ENCODE measurements around the gene BCL10.

The BCL10 gene

GRCh38 chr1:85307987-85308832, 31.8 kb upstream of the BCL10 start:
- TF ChIP-seq CTCF (IDR thresholded peaks at IDR 0.05; ENCODE audit: insufficient read depth, low read length, poor library complexity, severe bottlenecking) = peak; percentile 96
- H3K36me3 ChIP-seq (ENCODE audit: control insufficient read depth, insufficient read depth, low read length) = no peaks in the 10 kb centered on the region
- H3K27me3 ChIP-seq (replicated peaks; ENCODE audit: control insufficient read depth, insufficient read depth, low read length) = no peaks in the 10 kb centered on the region
- H3K4me3 ChIP-seq (replicated peaks; ENCODE audit: low read depth, low read length) = peak overlapping the region; percentile 28; the same call in 1 of the 2 replicates
- DNase-seq (ENCODE audit: extremely low read depth, insufficient read length) = peak; percentile 66

GRCh38 chr1:85306236-85306635, 29.8 kb upstream of the BCL10 start:
- no peaks in the 10 kb centered on the region for H3K36me3 ChIP-seq (ENCODE audit: control insufficient read depth, insufficient read depth, low read length)
- no peak for DNase-seq (ENCODE audit: extremely low read depth, insufficient read length)
- no peak for TF ChIP-seq CTCF (IDR thresholded peaks at IDR 0.05; ENCODE audit: insufficient read depth, low read length, poor library complexity, severe bottlenecking)
- H3K27me3 ChIP-seq (replicated peaks; ENCODE audit: control insufficient read depth, insufficient read depth, low read length) = no peaks in the 10 kb centered on the region
- no peak overlapping the region for H3K4me3 ChIP-seq (replicated peaks; ENCODE audit: low read depth, low read length)

- H3K36me3 ChIP-seq (ENCODE audit: control insufficient read depth, insufficient read depth, low read length) = no peaks in the 10 kb centered on the region
- DNase-seq (ENCODE audit: extremely low read depth, insufficient read length) = no peak
- no peak for TF ChIP-seq CTCF (IDR thresholded peaks at IDR 0.05; ENCODE audit: insufficient read depth, low read length, poor library complexity, severe bottlenecking)
Measured at GRCh38 chr1:85303440-85304162, 27.2 kb upstream of the BCL10 start.

GRCh38 chr1:85300140-85300539, 23.7 kb upstream of the BCL10 start:
- no peak overlapping the region for H3K4me3 ChIP-seq (replicated peaks; ENCODE audit: low read depth, low read length)
- DNase-seq (ENCODE audit: extremely low read depth, insufficient read length) = no peak
- H3K27me3 ChIP-seq (replicated peaks; ENCODE audit: control insufficient read depth, insufficient read depth, low read length) = no peaks in the 10 kb centered on the region
- H3K36me3 ChIP-seq (ENCODE audit: control insufficient read depth, insufficient read depth, low read length) = no peaks in the 10 kb centered on the region
- no peak for TF ChIP-seq CTCF (IDR thresholded peaks at IDR 0.05; ENCODE audit: insufficient read depth, low read length, poor library complexity, severe bottlenecking)

More at GRCh38 chr1:85303440-85304162, 27.2 kb upstream of the BCL10 start:
- Histone ChIP-seq H3K27me3 (replicated peaks; ENCODE audit: control insufficient read depth, insufficient read depth, low read length) (no peaks in the 10 kb centered on the region), H3K4me3 (replicated peaks; ENCODE audit: low read depth, low read length) (no peak overlapping the region)

- no peak overlapping the region for H3K4me3 ChIP-seq (replicated peaks; ENCODE audit: low read depth, low read length)
- TF ChIP-seq CTCF (IDR thresholded peaks at IDR 0.05; ENCODE audit: insufficient read depth, low read length, poor library complexity, severe bottlenecking) = no peak
- peak; percentile 55 for DNase-seq (ENCODE audit: extremely low read depth, insufficient read length)
- H3K27me3 ChIP-seq (replicated peaks; ENCODE audit: control insufficient read depth, insufficient read depth, low read length) = no peaks in the 10 kb centered on the region
- H3K36me3 ChIP-seq (ENCODE audit: control insufficient read depth, insufficient read depth, low read length) = no peaks in the 10 kb centered on the region
Measured at GRCh38 chr1:85297855-85298629, 21.6 kb upstream of the BCL10 start.
